K562 (cell line): ENCODE data around the gene CEP19. TPM values are rescaled to one million over a fixed set of nuclear protein-coding genes. Genes with fewer than 3 reads are reported as not detected.

Experiments
- ATAC-seq: fragments of 200-7000 bp; cut with Tn5 transposase; 3 replicates; pipeline ENCODE4 v1.9.1; 2020; ENCODE audit warnings: moderate library complexity
- BruUV-seq: library from RNA; stranded (reverse); fragments of 400-500 nt; replicated peaks from 2 replicates; lab custom pipeline; 2021; lab: Mats Ljungman, UMichigan
- CTCF ChIA-PET: fragments of 300-600 bp; formaldehyde crosslinking; extraction: SDS; loops from one replicate; lab custom pipeline; 2021; ENCODE audit warnings: low intra/inter-chr PET ratio; lab: Yijun Ruan, JAX
- POLR2A ChIA-PET: fragments of 300-600, 350-650 bp; sonication (Branson Sonifier 250); formaldehyde crosslinking; extraction: SDS; loops from one replicate; lab custom pipeline; 2021; ENCODE audit warnings: antibody characterized with exemption, inconsistent platforms; lab: Yijun Ruan, JAX
- DNase-seq, 4 experiments: peaks; one replicate each; pipeline versions ENCODE4 v3.0.0 to v3.0.0-alpha.2; 2011 to 2018; ENCODE audit warnings: low spot score in 3 of 4, mixed read lengths in 3 of 4; ENCODE audit errors: extremely low read depth in 1 of 4
- FAIRE-seq: peaks from 2 replicates; lab custom pipeline; 2011; peaks lifted over from hg19 to GRCh38; lab: Jason Lieb, UNC
- H2AFZ ChIP-seq: 2 replicates; pipeline ENCODE4 v1.6.0; 2011; ENCODE audit warnings: low read depth, low read length, control low read depth, inconsistent platforms
- H3K27ac ChIP-seq: fragments of 200-600 bp; 3 replicates; pipeline ENCODE4 v1.8.0; 2011; ENCODE audit warnings: low read depth, mild to moderate bottlenecking, control low read depth, inconsistent platforms, low read length, moderate library complexity, mixed read lengths; ENCODE audit errors: extremely low read depth
- H3K27me3 ChIP-seq, 2 experiments: fragments of 300-600 bp in 1 of 2; 2 replicates in 1 of 2; 3 replicates in 1 of 2; pipeline versions ENCODE4 v1.6.0 to v1.8.0; 2011; ENCODE audit warnings: inconsistent platforms in 2 of 2, low read length in 2 of 2, mild to moderate bottlenecking in 1 of 2, mixed read lengths in 1 of 2, moderate library complexity in 1 of 2; ENCODE audit not compliant: control insufficient read depth in 2 of 2, insufficient read depth in 2 of 2
- H3K36me3 ChIP-seq: fragments of 300-600 bp; 3 replicates; pipeline ENCODE4 v1.8.0; 2011; ENCODE audit warnings: mild to moderate bottlenecking, low read length, inconsistent platforms; ENCODE audit not compliant: control insufficient read depth, insufficient read depth
- H3K4me1 ChIP-seq, 2 experiments: fragments of 200-600 bp in 1 of 2; replicated peaks in 1 of 2; 2 replicates in 1 of 2; 3 replicates in 1 of 2; pipeline versions ENCODE4 v1.5.1 to v1.8.0; 2011; ENCODE audit warnings: inconsistent platforms in 2 of 2, low read length in 2 of 2, mild to moderate bottlenecking in 1 of 2, mixed read lengths in 1 of 2, moderate library complexity in 1 of 2; ENCODE audit not compliant: control insufficient read depth in 2 of 2, insufficient read depth in 2 of 2
- H3K4me2 ChIP-seq: 2 replicates; pipeline ENCODE4 v1.6.1; 2011; ENCODE audit warnings: low read length, control low read depth, inconsistent platforms, mixed read lengths; ENCODE audit not compliant: insufficient read depth
- H3K4me3 ChIP-seq: fragments of 200-600 bp; sonication (generic), shearing (Covaris generic); 2 replicates; pipeline ENCODE4 v1.5.1; 2016; ENCODE audit warnings: control low read depth, inconsistent platforms
- H3K79me2 ChIP-seq: fragments of 200-600 bp; 3 replicates; pipeline ENCODE4 v1.8.0; 2011; ENCODE audit warnings: low read length, inconsistent platforms; ENCODE audit not compliant: control insufficient read depth, insufficient read depth
- H3K9ac ChIP-seq, 2 experiments: 2 replicates each; pipeline versions ENCODE4 v1.6.0 to v1.6.1; 2011; ENCODE audit warnings: low read depth in 2 of 2, low read length in 2 of 2, control low read depth in 1 of 2, inconsistent platforms in 1 of 2, mild to moderate bottlenecking in 1 of 2, mixed read lengths in 1 of 2; ENCODE audit not compliant: insufficient read depth in 1 of 2
- H3K9me1 ChIP-seq: one replicate; pipeline ENCODE4 v1.6.0; 2011; ENCODE audit warnings: inconsistent platforms, mild to moderate bottlenecking, low read length, moderate library complexity; ENCODE audit not compliant: control insufficient read depth, insufficient read depth
- H3K9me3 ChIP-seq: replicated peaks from 2 replicates; pipeline ENCODE4 v1.5.1; 2011; ENCODE audit warnings: low read depth, low read length, inconsistent platforms; ENCODE audit not compliant: control insufficient read depth, insufficient read depth
- H4K20me1 ChIP-seq: replicated peaks from 2 replicates; pipeline ENCODE4 v1.6.1; 2011; ENCODE audit warnings: low read length, inconsistent platforms, mixed read lengths; ENCODE audit not compliant: control insufficient read depth, insufficient read depth
- MCM5 ChIP-seq: fragments of 450-650 bp; IDR thresholded peaks from 2 replicates; pipeline ENCODE4 v1.6.1; 2016; ENCODE audit warnings: low read depth
- RFX1 ChIP-seq: fragments of 450-650 bp; IDR thresholded peaks from 2 replicates; pipeline ENCODE4 v1.6.1; 2016; ENCODE audit warnings: mild to moderate bottlenecking, moderate library complexity
- SLC30A9 ChIP-seq: fragments of 250-450 bp; sonication (Bioruptor Pico); IDR thresholded peaks from 2 replicates; pipeline ENCODE4 v1.8.0; 2022; ENCODE audit warnings: mild to moderate bottlenecking, moderate library complexity
- SRSF7 ChIP-seq: fragments of 200-400 bp; formaldehyde crosslinking; optimal IDR thresholded peaks from 2 replicates; pipeline ENCODE3; 2017; ENCODE audit warnings: mild to moderate bottlenecking, low read depth, low read length
- TCF7L2 ChIP-seq: fragments of 150-350 bp; IDR thresholded peaks from 2 replicates; pipeline ENCODE4 v1.6.1; 2016; ENCODE audit warnings: low read depth, mild to moderate bottlenecking, low read length, moderate library complexity
- TGIF2 ChIP-seq: sonication (generic); formaldehyde crosslinking; IDR thresholded peaks from 2 replicates; pipeline ENCODE4 v1.8.1; 2022; ENCODE audit warnings: mild to moderate bottlenecking, missing genetic modification reagents, moderate library complexity
- ZNF175 ChIP-seq: fragments of 200-800 bp; sonication (Bioruptor generic); IDR thresholded peaks from 2 replicates; pipeline ENCODE4 v1.6.1; 2016; ENCODE audit warnings: low read depth, mild to moderate bottlenecking, missing genetic modification characterization, missing compliant biosample characterization
- ZNF282 ChIP-seq: sonication (generic); formaldehyde crosslinking; IDR thresholded peaks from 2 replicates; pipeline ENCODE4 v1.8.1; 2023; ENCODE audit warnings: missing genetic modification reagents
- ZNF586 ChIP-seq: fragments of 450-650 bp; formaldehyde crosslinking; conservative IDR thresholded peaks from 2 replicates; pipeline ENCODE4 v1.4.0; 2020; ENCODE audit warnings: mild to moderate bottlenecking, moderate library complexity
- ZNF699 ChIP-seq: fragments of 250-450 bp; sonication (Bioruptor Pico); IDR thresholded peaks from 2 replicates; pipeline ENCODE4 v1.8.0; 2021; ENCODE audit warnings: mild to moderate bottlenecking, moderate library complexity; ENCODE audit not compliant: insufficient replicate concordance
- WGBS: fragments of 100-300 bp; shearing (Covaris generic); methylation state at CpG from one replicate; pipeline ENCODE4 v1.1.6; 2016; ENCODE audit warnings: low coverage, mixed read lengths; ENCODE audit not compliant: insufficient coverage; ENCODE audit errors: missing lambda C conversion rate; 5-methylcytosine and 5-hydroxymethylcytosine counted together
- in situ Hi-C: fragments of 300-500 bp; cut with MboI; formaldehyde crosslinking; loops from 4 replicates; pipeline ENCODE4 v1.15.0; 2018; ENCODE audit warnings: inconsistent platforms, mixed read lengths
- intact Hi-C: fragments of 100-400 bp; cut with micrococcal nuclease; formaldehyde crosslinking; loops from 2 replicates; pipeline ENCODE4 v1.14.2; 2022
- polyA plus RNA-seq, 8 experiments: library from polyadenylated mRNA; depleted of rRNA in 4 of 8; stranded (reverse) in 5 of 8; unstranded in 3 of 8; fragments of >200 nt; fragmentation: Nextera tagmentation in 2 of 8; fragmentation: Illumina TruSeq in 1 of 8; extraction: Ambion mirVana in 2 of 8; extraction: Trizol in 1 of 8; gene quantifications; 2 replicates each; pipeline versions ENCODE4 v1.2.1 to v1.2.3, GENCODE V29; 2011 to 2014; ENCODE audit warnings: inconsistent platforms in 1 of 8, missing spikeins in 1 of 8
- total RNA-seq, 7 experiments: library from RNA; depleted of rRNA in 6 of 7; stranded (reverse); fragments of >200 nt in 6 of 7; fragmentation: Illumina TruSeq in 2 of 7; extraction: Trizol in 2 of 7; gene quantifications; 2 replicates each; pipeline versions ENCODE4 v1.2.1 to v1.2.3, GENCODE V29; 2011 to 2021; ENCODE audit warnings: low replicate concordance in 1 of 7
- TF ChIP-seq, protein P1 (sequence below): fragments of 450-650 bp; IDR thresholded peaks from 2 replicates; pipeline ENCODE4 v1.7.1; 2018; ENCODE audit warnings: mild to moderate bottlenecking, low read depth; ENCODE audit not compliant: partially characterized antibody
- TF ChIP-seq, protein P2 (sequence below): sonication (generic); formaldehyde crosslinking; IDR thresholded peaks from 2 replicates; pipeline ENCODE4 v1.8.1; 2023; ENCODE audit warnings: mild to moderate bottlenecking, missing genetic modification reagents
- TF ChIP-seq, protein P3 (sequence below): fragments of 450-650 bp; IDR thresholded peaks from 2 replicates; pipeline ENCODE4 v1.6.1; 2018; ENCODE audit warnings: mild to moderate bottlenecking, low read depth; ENCODE audit not compliant: partially characterized antibody

CEP19 gene
- total and polyA plus RNA-seq, 9 of the 15 experiments (the other 6 are each of a cell fraction or from before 2014, with no cell fraction given), result 2.5 to 4.5 (median 3.7) TPM

DNA sequence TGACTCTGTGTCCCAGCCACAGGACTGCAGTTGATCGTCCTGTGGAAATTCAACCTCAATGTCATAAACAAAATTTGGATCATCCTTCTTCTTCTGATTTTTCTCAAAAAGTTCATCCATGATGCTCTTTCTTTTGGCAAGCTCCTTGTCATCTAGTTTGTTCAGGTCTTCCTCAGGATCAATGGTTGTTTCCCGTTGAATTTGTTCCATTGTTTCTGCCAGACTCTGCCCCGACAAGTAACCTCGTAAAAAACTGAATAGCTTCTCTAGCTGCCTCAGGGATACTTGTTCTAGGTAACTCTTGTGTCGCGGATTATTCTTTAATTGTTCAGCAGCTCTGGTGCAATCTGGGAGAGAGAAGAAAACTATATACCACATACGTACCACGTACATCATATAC lies 4.5 kb downstream of the CEP19 start (continued):
- TF ChIP-seq ZNF699 (CRISPR knock-in tag) (no peak), ZNF586 (no peak), ZNF282 (CRISPR knock-in tag) (no peak)

DNA sequence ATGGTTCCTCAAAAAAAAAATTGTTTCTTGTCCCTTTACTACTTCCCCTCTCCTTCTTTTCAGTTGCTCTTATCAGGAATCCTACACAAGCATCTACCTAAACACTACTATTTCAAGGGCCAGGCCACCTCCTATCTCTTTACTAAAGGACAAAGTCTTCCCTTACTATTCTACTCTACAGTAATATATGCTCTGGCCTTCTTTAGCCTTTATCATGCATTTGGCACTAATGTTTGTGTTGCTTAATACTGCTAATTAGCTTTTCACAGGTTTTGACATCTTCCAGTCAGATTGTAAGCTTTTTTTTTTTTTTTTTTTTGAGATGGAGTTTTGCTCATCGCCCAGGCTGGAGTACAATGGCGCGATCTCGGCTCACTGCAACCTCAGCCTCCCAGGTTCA lies 5.3 kb downstream of the CEP19 start:
- H3K36me3 ChIP-seq, result no peaks in the 10 kb centered on the region
- in situ Hi-C loops (no loop called here), intact Hi-C loops (no loop called here)
- no peaks in the 10 kb centered on the region for H3K9me3 ChIP-seq
- no peaks in the 10 kb centered on the region for H4K20me1 ChIP-seq
- H3K27me3 ChIP-seq, result no peaks in the 10 kb centered on the region
- no peak for FAIRE-seq
- WGBS, result 88% methylated on average over 3 of the region's 4 CpGs
- ChIA-PET CTCF (no interaction called here), POLR2A (interaction anchor here (1.0 kb wide), 1 partner anchor 10 kb away, joined by 4 read pairs; no protein-coding TSS in a partner anchor)
- peaks cover 4 to 6% of the 10 kb centered on the region in 2 experiments; a peak in 4 of 5 replicates for H3K4me1 ChIP-seq
- H3K27ac ChIP-seq, result no peak overlapping the region
- H3K4me3 ChIP-seq, result no peak overlapping the region
- TF ChIP-seq ZNF175 (CRISPR knock-in tag), result no peak
- TF ChIP-seq, protein P1, sequence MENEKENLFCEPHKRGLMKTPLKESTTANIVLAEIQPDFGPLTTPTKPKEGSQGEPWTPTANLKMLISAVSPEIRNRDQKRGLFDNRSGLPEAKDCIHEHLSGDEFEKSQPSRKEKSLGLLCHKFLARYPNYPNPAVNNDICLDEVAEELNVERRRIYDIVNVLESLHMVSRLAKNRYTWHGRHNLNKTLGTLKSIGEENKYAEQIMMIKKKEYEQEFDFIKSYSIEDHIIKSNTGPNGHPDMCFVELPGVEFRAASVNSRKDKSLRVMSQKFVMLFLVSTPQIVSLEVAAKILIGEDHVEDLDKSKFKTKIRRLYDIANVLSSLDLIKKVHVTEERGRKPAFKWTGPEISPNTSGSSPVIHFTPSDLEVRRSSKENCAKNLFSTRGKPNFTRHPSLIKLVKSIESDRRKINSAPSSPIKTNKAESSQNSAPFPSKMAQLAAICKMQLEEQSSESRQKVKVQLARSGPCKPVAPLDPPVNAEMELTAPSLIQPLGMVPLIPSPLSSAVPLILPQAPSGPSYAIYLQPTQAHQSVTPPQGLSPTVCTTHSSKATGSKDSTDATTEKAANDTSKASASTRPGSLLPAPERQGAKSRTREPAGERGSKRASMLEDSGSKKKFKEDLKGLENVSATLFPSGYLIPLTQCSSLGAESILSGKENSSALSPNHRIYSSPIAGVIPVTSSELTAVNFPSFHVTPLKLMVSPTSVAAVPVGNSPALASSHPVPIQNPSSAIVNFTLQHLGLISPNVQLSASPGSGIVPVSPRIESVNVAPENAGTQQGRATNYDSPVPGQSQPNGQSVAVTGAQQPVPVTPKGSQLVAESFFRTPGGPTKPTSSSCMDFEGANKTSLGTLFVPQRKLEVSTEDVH, result no peak
- TF ChIP-seq SRSF7, result no peak
- TF ChIP-seq, protein P2, sequence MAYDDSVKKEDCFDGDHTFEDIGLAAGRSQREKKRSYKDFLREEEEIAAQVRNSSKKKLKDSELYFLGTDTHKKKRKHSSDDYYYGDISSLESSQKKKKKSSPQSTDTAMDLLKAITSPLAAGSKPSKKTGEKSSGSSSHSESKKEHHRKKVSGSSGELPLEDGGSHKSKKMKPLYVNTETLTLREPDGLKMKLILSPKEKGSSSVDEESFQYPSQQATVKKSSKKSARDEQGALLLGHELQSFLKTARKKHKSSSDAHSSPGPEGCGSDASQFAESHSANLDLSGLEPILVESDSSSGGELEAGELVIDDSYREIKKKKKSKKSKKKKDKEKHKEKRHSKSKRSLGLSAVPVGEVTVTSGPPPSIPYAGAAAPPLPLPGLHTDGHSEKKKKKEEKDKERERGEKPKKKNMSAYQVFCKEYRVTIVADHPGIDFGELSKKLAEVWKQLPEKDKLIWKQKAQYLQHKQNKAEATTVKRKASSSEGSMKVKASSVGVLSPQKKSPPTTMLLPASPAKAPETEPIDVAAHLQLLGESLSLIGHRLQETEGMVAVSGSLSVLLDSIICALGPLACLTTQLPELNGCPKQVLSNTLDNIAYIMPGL, result no peak
- TF ChIP-seq MCM5, result no peak
- no peak for TF ChIP-seq SLC30A9 (CRISPR knock-in tag)
- TF ChIP-seq RFX1, result no peak
- TF ChIP-seq, protein P3, sequence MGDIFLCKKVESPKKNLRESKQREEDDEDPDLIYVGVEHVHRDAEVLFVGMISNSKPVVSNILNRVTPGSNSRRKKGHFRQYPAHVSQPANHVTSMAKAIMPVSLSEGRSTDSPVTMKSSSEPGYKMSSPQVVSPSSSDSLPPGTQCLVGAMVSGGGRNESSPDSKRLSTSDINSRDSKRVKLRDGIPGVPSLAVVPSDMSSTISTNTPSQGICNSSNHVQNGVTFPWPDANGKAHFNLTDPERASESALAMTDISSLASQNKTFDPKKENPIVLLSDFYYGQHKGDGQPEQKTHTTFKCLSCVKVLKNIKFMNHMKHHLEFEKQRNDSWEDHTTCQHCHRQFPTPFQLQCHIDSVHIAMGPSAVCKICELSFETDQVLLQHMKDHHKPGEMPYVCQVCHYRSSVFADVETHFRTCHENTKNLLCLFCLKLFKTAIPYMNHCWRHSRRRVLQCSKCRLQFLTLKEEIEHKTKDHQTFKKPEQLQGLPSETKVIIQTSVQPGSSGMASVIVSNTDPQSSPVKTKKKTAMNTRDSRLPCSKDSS, result no peak
- TF ChIP-seq TGIF2, result no peak
- no peak for TF ChIP-seq TCF7L2
- no peaks in the 10 kb centered on the region for H3K79me2 ChIP-seq
- ATAC-seq, result no peak
- H2AFZ ChIP-seq, result no peak overlapping the region
- no peak overlapping the region for H3K9ac ChIP-seq
- no peak overlapping the region for H3K4me2 ChIP-seq
- no peak for DNase-seq
- no TSS peak for BruUV-seq
- no peaks in the 10 kb centered on the region for H3K9me1 ChIP-seq
